Activated naive CD8-positive, alpha-beta T cell treated with anti-CD3 and anti-CD28 coated beads, Interleukin-2, amount 10 ng/mL, durations not matched to agents 7 days and 5 days (primary cell): ENCODE measurements around the gene ZRSR2. TPM values are rescaled to one million over a fixed set of nuclear protein-coding genes. Genes with fewer than 3 reads are reported as not detected.

Experiments
- ATAC-seq: fragments of 150-1000 bp; cut with Tn5 transposase; one replicate; pipeline ENCODE4 v1.10.0; 2021; ENCODE audit warnings: low read depth, moderate library complexity
- POLR2A ChIA-PET: fragments of 350-600 bp; sonication (Branson Sonifier 250); formaldehyde crosslinking; loops from one replicate; lab custom pipeline; 2021; ENCODE audit warnings: antibody characterized with exemption; lab: Charles Lee
- DNase-seq: peaks from one replicate; pipeline ENCODE4 v3.0.0; 2021
- H3K27ac Mint-ChIP-seq: one replicate; pipeline ENCODE4 v1.8.0; 2022; ENCODE audit warnings: mild to moderate bottlenecking, mixed read lengths
- H3K27me3 Mint-ChIP-seq: one replicate; pipeline ENCODE4 v1.8.0; 2022; ENCODE audit warnings: mild to moderate bottlenecking, moderate library complexity, mixed read lengths
- H3K36me3 Mint-ChIP-seq: one replicate; pipeline ENCODE4 v1.8.0; 2021; ENCODE audit warnings: mild to moderate bottlenecking, mixed read lengths
- H3K4me1 Mint-ChIP-seq: one replicate; pipeline ENCODE4 v1.8.0; 2021; ENCODE audit warnings: mixed read lengths
- H3K4me3 Mint-ChIP-seq: one replicate; pipeline ENCODE4 v1.8.0; 2022; ENCODE audit warnings: mild to moderate bottlenecking, moderate library complexity, mixed read lengths
- H3K9me3 Mint-ChIP-seq: one replicate; pipeline ENCODE4 v1.8.0; 2021; ENCODE audit warnings: mixed read lengths
- total RNA-seq, 2 experiments: library from RNA; stranded (reverse); gene quantifications; one replicate each; pipeline ENCODE4 v1.2.3, GENCODE V29; 2021

ZRSR2 gene
- total RNA-seq, 2 experiments from 2014 or later, result 19.3 TPM

GRCh38 chrX:15864023-15864422 lies 73.7 kb downstream of the ZRSR2 start:
- no peak for ATAC-seq
- no peaks in the 10 kb centered on the region for H3K36me3 Mint-ChIP-seq
- no peak for DNase-seq
- no peaks in the 10 kb centered on the region for H3K4me1 Mint-ChIP-seq
- peaks cover 6% of the 10 kb centered on the region for H3K27me3 Mint-ChIP-seq
- no peaks in the 10 kb centered on the region for H3K9me3 Mint-ChIP-seq
- no peak overlapping the region for H3K27ac Mint-ChIP-seq
- no peak overlapping the region for H3K4me3 Mint-ChIP-seq
- POLR2A ChIA-PET, result no interaction called here

- Mint-ChIP-seq H3K27me3 (peaks cover 6% of the 10 kb centered on the region), H3K27ac (no peak overlapping the region), H3K4me1 (no peaks in the 10 kb centered on the region), H3K36me3 (no peaks in the 10 kb centered on the region), H3K4me3 (no peak overlapping the region), H3K9me3 (no peaks in the 10 kb centered on the region)
- POLR2A ChIA-PET, result no interaction called here
- no peak for ATAC-seq
- DNase-seq, result no peak
Measured at GRCh38 chrX:15864629-15865028, 74.3 kb downstream of the ZRSR2 start.

GRCh38 chrX:15866147-15866546 lies 75.9 kb downstream of the ZRSR2 start:
- POLR2A ChIA-PET, result interaction anchor here (0.6 kb wide), 1 partner anchor 56 kb away, joined by 3 read pairs; no protein-coding TSS in a partner anchor
- no peak for ATAC-seq
- H3K27ac Mint-ChIP-seq, result no peak overlapping the region

GRCh38 chrX:15869695-15870094 lies 79.4 kb downstream of the ZRSR2 start:
- Mint-ChIP-seq H3K36me3 (no peaks in the 10 kb centered on the region), H3K9me3 (no peaks in the 10 kb centered on the region), H3K4me3 (no peak overlapping the region), H3K4me1 (no peaks in the 10 kb centered on the region), H3K27me3 (no peaks in the 10 kb centered on the region), H3K27ac (no peak overlapping the region)
- POLR2A ChIA-PET, result no interaction called here
- no peak for ATAC-seq
- no peak for DNase-seq

More at GRCh38 chrX:15866147-15866546, 75.9 kb downstream of the ZRSR2 start:
- no peak for DNase-seq
- Mint-ChIP-seq H3K27me3 (peaks cover 4% of the 10 kb centered on the region), H3K9me3 (no peaks in the 10 kb centered on the region), H3K36me3 (no peaks in the 10 kb centered on the region), H3K4me3 (no peak overlapping the region), H3K4me1 (no peaks in the 10 kb centered on the region)

- no peaks in the 10 kb centered on the region for H3K36me3 Mint-ChIP-seq
- H3K27me3 Mint-ChIP-seq, result no peaks in the 10 kb centered on the region
- no peaks in the 10 kb centered on the region for H3K9me3 Mint-ChIP-seq
- no peak overlapping the region for H3K27ac Mint-ChIP-seq
- no peak overlapping the region for H3K4me3 Mint-ChIP-seq
- DNase-seq (no peak), ATAC-seq (no peak)
- no peaks in the 10 kb centered on the region for H3K4me1 Mint-ChIP-seq
- POLR2A ChIA-PET, result no interaction called here
Measured at GRCh38 chrX:15870310-15870709, 80.0 kb downstream of the ZRSR2 start.

Other genes starting within 250 kb of the ZRSR2 start
- gene ACE2, start 189.5 kb upstream of the ZRSR2 start, total RNA-seq, result not detected
- under 1 TPM in 1 of 2 experiments, not detected in 1; 0.43 TPM for gene CLTRN, start 125.7 kb upstream of the ZRSR2 start, total RNA-seq
- gene CA5B, start 52.2 kb upstream of the ZRSR2 start, total RNA-seq, result 10 to 100 TPM; 18.5 to 23.4 TPM
- gene AP1S2, start 64.3 kb downstream of the ZRSR2 start, total RNA-seq, result 10 to 100 TPM; 28.8 to 31.5 TPM